Activated naive CD4-positive, alpha-beta T cell treated with anti-CD3 and anti-CD28 coated beads, Interleukin-2, amount 10 ng/mL, durations not matched to agents 7 days and 5 days (primary cell): ENCODE measurements around the gene USP8.
"Not testable (repeated sequence)": the region's sequence is repeated elsewhere in the genome, so short reads cannot be mapped to it uniquely, and the experiment has no call there.

Experiments used
- CTCF ChIA-PET: fragments of 350-600 bp; sonication (Branson Sonifier 250); formaldehyde crosslinking; loops from one replicate; lab custom pipeline; 2021; ENCODE audit warnings: antibody characterized with exemption; lab: Charles Lee
- DNase-seq: peaks from one replicate; pipeline ENCODE4 v3.0.0-alpha.2; 2020
- H3K27ac Mint-ChIP-seq: one replicate; pipeline ENCODE4 v1.8.0; 2021; ENCODE audit warnings: mild to moderate bottlenecking, moderate library complexity, mixed read lengths
- H3K27me3 Mint-ChIP-seq: one replicate; pipeline ENCODE4 v1.8.0; 2021; ENCODE audit warnings: mild to moderate bottlenecking, mixed read lengths
- H3K36me3 Mint-ChIP-seq: one replicate; pipeline ENCODE4 v1.8.0; 2021; ENCODE audit warnings: mixed read lengths
- H3K4me1 Mint-ChIP-seq: one replicate; pipeline ENCODE4 v1.8.0; 2021; ENCODE audit warnings: mixed read lengths
- H3K4me3 Mint-ChIP-seq: one replicate; pipeline ENCODE4 v1.8.0; 2021; ENCODE audit warnings: mild to moderate bottlenecking, moderate library complexity, mixed read lengths
- H3K9me3 Mint-ChIP-seq: one replicate; pipeline ENCODE4 v1.8.0; 2021; ENCODE audit warnings: mixed read lengths

Gene USP8

DNA sequence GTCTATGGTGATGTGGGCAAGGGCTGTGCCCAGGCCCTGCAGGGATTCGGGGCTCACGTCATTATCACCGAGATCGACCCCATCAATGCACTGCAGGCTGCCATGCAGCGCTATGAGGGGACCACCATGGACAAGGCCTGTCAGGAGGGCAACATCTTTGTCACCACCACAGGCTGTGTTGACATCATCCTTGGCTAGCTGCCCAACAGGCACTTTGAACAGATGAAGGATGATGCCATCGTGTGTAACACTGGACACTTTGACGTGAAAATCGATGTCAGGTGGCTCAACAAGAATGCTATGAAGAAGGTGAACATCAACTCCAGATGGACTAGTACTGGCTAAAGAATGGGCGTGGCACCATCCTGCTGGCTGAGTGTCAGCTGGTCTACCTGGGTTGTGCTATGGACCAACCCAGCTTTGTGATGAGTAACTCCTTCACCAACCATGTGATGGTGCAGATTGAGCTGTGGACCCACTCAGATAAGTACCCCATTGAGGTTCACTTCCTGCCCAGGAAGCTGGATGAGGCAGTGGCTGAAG is 6.1 kb upstream of the USP8 start:
- H3K4me3 Mint-ChIP-seq, result no peak overlapping the region
- peaks cover under 1% of the 10 kb centered on the region for H3K4me1 Mint-ChIP-seq
- no peaks in the 10 kb centered on the region for H3K36me3 Mint-ChIP-seq
- peaks cover 5% of the 10 kb centered on the region for H3K27me3 Mint-ChIP-seq
- CTCF ChIA-PET, result no interaction called here
- DNase-seq, result no peak
- H3K9me3 Mint-ChIP-seq, result no peaks in the 10 kb centered on the region
- no peak overlapping the region for H3K27ac Mint-ChIP-seq

DNA sequence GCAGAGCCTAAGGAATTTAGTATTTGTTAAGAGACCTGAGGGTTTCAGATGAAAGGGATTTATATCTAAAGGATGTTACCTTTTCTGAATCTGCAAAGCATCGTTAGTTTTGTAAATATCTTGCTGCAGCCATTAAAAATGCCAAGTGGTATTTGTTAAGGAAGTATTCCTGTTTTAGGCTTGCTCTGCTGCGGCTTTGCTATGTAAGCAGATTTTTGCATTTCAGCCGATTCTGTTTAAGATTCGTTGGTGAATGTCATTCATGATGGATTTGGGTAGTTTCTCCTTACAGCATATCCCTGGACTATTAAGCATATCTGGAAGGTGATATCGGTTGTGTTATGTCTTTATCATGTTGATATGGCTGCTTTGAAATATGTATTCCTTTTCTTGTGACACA is 1.0 kb downstream of the USP8 start:
- Mint-ChIP-seq H3K4me1 (peaks cover 33% of the 10 kb centered on the region), H3K27me3 (no peaks in the 10 kb centered on the region), H3K27ac (peak overlapping the region; percentile 97), H3K36me3 (peaks cover 8% of the 10 kb centered on the region), H3K9me3 (no peaks in the 10 kb centered on the region), H3K4me3 (peak overlapping the region; percentile 99)
- no peak for DNase-seq
- CTCF ChIA-PET, result interaction anchor here (0.6 kb wide), 1 partner anchor 362 kb away, joined by 3 read pairs; no protein-coding TSS in a partner anchor

DNA sequence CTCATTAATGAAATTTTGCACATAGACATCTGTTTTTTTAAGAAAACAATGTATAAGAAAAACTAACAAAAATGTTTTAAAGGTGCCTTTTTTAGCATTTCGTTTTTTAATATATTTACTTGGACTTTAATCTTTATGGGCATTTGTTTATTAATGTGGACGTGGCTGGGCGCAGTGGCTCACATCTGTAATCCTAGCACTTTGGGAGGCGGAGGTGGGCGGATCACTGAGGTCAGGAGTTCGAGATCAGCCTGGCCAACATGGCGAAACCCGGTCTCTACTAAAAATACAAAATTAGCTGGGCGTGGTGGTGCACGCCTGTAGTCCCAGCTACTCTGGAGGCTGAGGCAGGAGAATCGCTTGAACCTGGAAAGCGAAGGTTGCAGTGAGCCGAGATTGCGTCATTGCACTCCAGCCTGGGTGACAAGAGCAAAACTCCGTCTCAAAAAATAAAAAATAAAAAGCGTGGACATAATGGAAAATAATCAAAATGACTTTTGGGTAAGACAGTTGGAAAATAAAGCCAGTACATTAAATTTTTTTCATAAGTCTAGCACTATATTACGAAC is 1.6 kb downstream of the USP8 start:
- peak overlapping the region; percentile 99 for H3K4me3 Mint-ChIP-seq
- H3K9me3 Mint-ChIP-seq, H3K27ac Mint-ChIP-seq, H3K27me3 Mint-ChIP-seq, H3K36me3 Mint-ChIP-seq, CTCF ChIA-PET, DNase-seq: not testable (repeated sequence)
- peaks cover 33% of the 10 kb centered on the region for H3K4me1 Mint-ChIP-seq

DNA sequence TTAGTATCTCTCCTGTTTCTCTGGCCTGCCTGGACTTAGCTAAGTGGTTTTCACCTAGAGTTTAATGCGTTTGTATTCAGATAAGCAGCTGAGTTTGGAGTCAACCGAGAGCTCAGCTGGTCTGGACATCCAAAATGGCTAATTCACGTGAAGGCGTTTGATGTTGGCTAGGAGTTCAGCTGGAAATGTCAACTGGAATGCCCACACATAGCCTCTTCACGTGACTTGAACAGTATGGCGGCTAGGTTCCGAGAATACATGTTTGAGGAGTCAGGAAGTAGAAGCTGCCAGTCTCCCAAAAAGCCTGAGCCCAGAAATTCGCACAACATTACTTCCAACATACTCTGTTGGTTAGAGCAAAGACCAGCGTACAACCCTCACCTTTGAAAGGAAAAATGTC is 2.2 kb downstream of the USP8 start:
- H3K4me1 Mint-ChIP-seq, result peaks cover 33% of the 10 kb centered on the region
- peaks cover 9% of the 10 kb centered on the region for H3K36me3 Mint-ChIP-seq
- H3K4me3 Mint-ChIP-seq, result peak overlapping the region; percentile 30
- H3K27ac Mint-ChIP-seq, result no peak overlapping the region
- H3K9me3 Mint-ChIP-seq, result no peaks in the 10 kb centered on the region
- no peak for DNase-seq
- CTCF ChIA-PET, result no interaction called here
- no peaks in the 10 kb centered on the region for H3K27me3 Mint-ChIP-seq

DNA sequence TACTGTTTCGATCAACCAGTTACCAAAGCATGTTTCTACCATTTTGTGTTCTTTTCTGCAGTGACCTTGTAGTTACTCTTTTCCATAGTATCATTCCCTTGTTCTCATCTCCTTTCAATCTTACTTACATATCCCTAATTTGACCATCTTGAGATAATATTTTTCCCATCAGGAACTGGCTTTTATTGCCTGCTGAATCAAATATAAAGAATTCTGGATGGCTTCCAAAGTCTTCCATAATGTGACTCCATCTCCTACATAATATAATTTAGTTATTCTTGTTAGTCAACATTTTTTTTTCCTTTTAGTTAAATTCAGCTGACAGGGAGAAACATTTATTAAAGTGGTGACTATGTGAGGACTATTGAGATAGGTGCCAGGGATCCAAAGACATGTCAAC is 7.0 kb downstream of the USP8 start:
- H3K4me1 Mint-ChIP-seq, result peaks cover 19% of the 10 kb centered on the region
- DNase-seq, result no peak
- H3K36me3 Mint-ChIP-seq, result peaks cover 21% of the 10 kb centered on the region
- H3K27ac Mint-ChIP-seq, result no peak overlapping the region
- H3K4me3 Mint-ChIP-seq, result no peak overlapping the region
- H3K9me3 Mint-ChIP-seq, result no peaks in the 10 kb centered on the region
- H3K27me3 Mint-ChIP-seq, result no peaks in the 10 kb centered on the region
- CTCF ChIA-PET, result no interaction called here

DNA sequence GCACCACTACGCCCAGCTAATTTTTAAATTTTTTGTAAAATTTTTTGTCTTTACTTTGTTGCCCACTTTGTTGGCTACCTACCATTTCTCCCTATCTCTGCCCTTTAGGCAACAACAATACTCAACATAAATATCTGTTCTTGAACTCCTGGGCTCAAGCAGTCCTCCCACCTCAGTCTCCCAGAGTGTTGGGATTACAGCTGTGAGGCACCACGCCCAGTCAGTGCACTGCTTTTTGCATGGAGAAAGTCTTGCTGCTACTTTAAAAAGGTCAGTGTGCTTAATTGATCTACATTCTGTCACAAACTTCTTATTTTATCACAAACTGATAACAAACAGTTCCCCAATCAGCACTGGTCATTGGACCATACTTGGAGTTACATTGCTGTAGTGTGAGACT is 8.0 kb downstream of the USP8 start:
- Mint-ChIP-seq H3K27ac (no peak overlapping the region), H3K4me1 (peaks cover 13% of the 10 kb centered on the region), H3K9me3 (no peaks in the 10 kb centered on the region), H3K27me3 (no peaks in the 10 kb centered on the region), H3K4me3 (no peak overlapping the region), H3K36me3 (peaks cover 15% of the 10 kb centered on the region)
- DNase-seq, result no peak
- CTCF ChIA-PET, result no interaction called here

DNA sequence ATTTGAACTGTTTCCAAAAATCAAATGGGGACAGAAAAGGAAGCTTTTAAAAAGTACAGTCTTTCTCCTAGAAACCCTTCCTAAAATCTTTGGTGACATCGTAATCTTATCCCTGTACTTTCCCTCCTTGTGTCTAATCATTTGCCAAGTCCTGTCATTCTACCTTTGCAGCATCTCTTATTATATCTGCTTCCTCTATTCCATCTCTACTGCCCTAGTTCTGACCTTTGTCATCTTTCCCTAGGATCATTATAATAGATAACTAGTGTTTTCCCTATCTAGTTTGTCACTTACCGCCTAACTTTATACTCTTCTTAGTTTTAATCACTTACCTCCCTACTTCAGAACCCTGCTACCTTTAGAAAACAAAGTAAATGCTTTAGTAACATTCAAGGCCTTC is 11.6 kb downstream of the USP8 start:
- CTCF ChIA-PET, result no interaction called here
- Mint-ChIP-seq H3K27me3 (no peaks in the 10 kb centered on the region), H3K4me3 (no peak overlapping the region), H3K9me3 (no peaks in the 10 kb centered on the region), H3K36me3 (peaks cover 30% of the 10 kb centered on the region), H3K27ac (no peak overlapping the region), H3K4me1 (peaks cover 4% of the 10 kb centered on the region)
- no peak for DNase-seq

DNA sequence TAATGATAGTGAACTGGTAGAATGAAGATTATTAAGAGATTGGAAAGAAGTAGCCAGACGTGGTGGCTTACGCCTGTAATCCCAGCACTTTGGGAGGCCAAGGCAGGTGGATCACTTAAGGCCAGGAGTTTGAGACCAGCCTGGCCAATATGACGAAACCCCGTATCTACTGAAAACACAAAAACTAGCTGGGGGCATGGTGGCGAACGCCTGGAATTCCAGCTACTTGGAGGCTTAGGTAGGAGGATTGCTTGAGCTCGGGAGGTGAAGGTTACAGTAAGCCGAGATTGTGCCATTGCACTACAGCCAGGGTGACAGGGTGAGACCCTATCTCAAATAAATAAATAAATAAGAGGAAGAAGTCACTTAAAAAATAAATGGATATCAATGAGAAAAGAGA is 14.0 kb downstream of the USP8 start:
- Mint-ChIP-seq H3K27ac (peak overlapping the region; percentile 58), H3K27me3 (no peaks in the 10 kb centered on the region), H3K4me3 (no peak overlapping the region), H3K9me3 (no peaks in the 10 kb centered on the region), H3K36me3 (peaks cover 31% of the 10 kb centered on the region), H3K4me1 (peaks cover 2% of the 10 kb centered on the region)
- CTCF ChIA-PET, result no interaction called here
- no peak for DNase-seq

DNA sequence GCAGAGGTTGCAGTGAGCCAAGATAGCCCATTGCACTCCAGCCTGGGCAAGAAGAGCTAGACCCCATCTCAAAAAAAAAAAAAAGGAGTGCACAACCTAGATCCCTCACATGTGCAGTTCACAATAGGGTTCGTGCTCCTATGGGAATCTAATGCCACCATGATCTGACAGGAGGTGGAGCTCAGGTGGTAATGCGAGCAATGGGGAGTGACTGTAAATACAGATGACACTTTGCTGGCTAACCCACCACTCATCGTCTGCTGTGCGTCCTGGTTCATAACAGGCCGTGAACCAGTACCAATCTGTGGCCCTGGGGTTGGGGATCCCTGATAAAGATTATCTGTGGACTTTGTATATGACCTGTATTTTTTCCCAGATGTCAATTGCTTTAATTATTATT is 16.7 kb downstream of the USP8 start:
- Mint-ChIP-seq H3K9me3 (no peaks in the 10 kb centered on the region), H3K4me1 (peaks cover 3% of the 10 kb centered on the region), H3K27ac (no peak overlapping the region), H3K36me3 (peaks cover 33% of the 10 kb centered on the region), H3K4me3 (no peak overlapping the region), H3K27me3 (no peaks in the 10 kb centered on the region)
- CTCF ChIA-PET, result interaction anchor here (0.7 kb wide), 1 partner anchor 103 kb away, joined by 3 read pairs; no protein-coding TSS in a partner anchor
- DNase-seq, result no peak

DNA sequence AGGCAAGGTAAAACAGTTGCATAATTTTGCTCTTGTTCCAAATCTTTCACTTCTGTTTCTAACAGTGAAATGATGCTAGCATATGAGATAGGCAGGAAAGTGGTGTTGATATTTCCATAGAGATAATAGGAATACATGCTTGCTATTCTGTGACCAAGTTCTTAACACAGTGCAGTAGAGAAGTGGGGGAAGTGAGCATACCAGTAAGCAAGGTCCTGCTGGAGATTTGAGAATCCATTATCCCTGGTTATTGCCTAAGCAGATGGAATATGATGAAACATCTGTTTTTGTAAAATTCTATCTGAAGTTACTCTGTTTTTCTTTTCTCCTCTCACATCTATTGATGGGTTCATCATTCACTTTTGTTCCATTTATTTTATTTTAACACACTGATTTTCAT is 28.7 kb downstream of the USP8 start:
- H3K9me3 Mint-ChIP-seq, result no peaks in the 10 kb centered on the region
- H3K36me3 Mint-ChIP-seq, result peaks cover 26% of the 10 kb centered on the region
- H3K4me1 Mint-ChIP-seq, result no peaks in the 10 kb centered on the region
- no peaks in the 10 kb centered on the region for H3K27me3 Mint-ChIP-seq
- H3K4me3 Mint-ChIP-seq, result no peak overlapping the region
- no peak overlapping the region for H3K27ac Mint-ChIP-seq
- no peak for DNase-seq
- CTCF ChIA-PET, result no interaction called here

DNA sequence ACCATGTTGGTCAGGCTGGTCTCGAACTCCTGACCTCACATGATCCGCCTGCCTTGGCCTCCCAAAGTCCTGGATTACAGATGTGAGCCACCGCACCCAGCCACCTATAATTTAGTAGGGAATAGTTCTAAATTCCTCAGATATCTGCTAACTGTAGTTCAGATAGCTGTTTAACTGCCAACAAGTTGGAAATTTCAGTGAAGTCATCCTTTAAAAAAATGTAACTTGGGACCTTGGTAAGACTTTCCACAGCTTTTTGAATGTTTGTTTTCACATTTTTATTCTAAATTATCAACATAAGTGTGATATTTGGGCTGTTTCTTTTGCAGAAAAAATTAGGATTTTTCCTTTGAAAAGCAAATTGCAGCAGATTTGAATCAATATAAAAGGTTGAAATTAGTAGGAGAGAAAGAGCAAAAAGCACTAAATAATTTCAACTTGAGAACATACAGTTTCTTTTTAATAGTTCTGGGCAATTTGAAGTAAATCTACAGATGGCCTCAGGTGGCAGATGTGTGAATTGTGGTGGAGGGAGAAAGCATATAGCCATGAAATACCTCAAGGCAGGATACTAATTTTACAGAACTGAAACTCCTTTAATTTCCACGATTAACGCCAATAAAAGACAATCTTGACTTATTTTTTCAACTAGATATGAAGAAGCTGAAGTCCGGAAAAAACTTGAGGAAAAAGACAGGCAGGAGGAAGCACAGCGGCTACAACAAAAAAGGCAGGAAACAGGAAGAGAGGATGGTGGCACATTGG is 34.3 kb downstream of the USP8 start:
- no peak for DNase-seq
- H3K4me3 Mint-ChIP-seq, result no peak overlapping the region
- no peak overlapping the region for H3K27ac Mint-ChIP-seq
- CTCF ChIA-PET, result no interaction called here
- H3K4me1 Mint-ChIP-seq, result no peaks in the 10 kb centered on the region
- H3K27me3 Mint-ChIP-seq, result no peaks in the 10 kb centered on the region
- peaks cover 39% of the 10 kb centered on the region for H3K36me3 Mint-ChIP-seq
- H3K9me3 Mint-ChIP-seq, result no peaks in the 10 kb centered on the region

DNA sequence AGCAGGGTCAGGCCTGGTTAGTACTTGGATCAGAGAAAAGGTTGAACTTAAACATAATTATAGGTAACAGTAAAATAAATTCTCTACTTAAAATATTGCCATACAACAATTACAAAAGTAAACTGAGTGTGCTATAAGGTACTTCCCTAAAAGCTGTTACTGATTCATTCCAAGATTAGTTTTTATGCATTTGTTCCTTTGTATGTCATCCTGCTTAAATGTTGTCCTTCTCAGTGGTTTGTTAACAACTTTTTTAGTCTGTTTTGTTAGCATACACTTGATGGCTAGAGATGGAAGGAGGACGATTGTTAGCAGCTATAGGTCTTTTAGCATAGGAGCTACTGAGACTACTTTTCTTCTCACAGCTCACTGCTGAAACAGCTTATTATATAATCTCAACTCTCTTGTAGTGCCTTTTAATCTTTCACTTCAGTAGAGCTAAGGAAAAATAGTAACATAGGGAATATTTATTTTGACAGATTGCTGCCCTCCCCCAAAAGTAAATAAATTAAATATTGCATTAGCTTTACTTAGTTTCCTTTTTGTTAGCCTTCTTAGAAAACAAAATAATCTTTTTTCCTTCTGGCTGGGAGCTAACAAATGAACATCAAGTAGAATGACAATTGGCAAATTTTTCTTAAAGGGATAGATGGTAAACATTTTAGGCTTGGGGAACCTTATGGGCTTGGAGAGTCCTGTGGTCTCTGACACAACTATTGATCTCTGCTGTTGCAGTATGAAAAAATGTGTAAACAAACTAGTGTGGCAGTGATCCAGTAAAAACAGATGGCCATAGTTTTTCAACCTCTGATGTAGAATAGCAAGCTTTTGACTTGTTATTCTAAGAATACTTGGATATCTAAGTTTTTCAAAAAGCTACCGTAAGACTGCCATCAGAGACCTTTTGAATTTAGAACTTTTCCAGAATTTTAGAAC is 39.5 kb downstream of the USP8 start:
- no peak for DNase-seq
- CTCF ChIA-PET, result interaction anchor here (0.8 to 1.0 kb wide), 2 partner anchors 10 to 16 kb away, joined by 3 read pairs; no protein-coding TSS in a partner anchor
- peaks cover 24% of the 10 kb centered on the region for H3K36me3 Mint-ChIP-seq
- H3K4me1 Mint-ChIP-seq, result no peaks in the 10 kb centered on the region
- H3K9me3 Mint-ChIP-seq, result no peaks in the 10 kb centered on the region
- H3K4me3 Mint-ChIP-seq, result no peak overlapping the region
- H3K27me3 Mint-ChIP-seq, result no peaks in the 10 kb centered on the region
- no peak overlapping the region for H3K27ac Mint-ChIP-seq

DNA sequence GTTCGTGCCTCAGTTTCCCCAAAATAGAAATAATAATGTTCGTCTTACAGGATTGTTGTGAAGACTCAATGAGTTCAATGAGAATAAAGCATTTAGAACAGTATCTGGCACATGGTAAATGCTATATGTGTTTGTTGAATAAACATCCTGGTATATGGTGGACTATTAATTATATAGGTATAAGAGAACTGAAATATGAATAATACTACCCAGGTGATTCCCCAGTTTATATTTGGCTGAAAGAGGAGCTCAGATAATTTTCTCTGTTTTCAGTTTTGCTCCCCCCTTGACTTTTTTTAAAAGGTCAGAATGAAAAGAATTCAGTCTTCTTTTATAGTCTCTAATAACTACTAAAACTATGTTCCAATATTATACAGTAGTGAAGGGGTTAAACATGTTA is 46.9 kb downstream of the USP8 start:
- no peaks in the 10 kb centered on the region for H3K4me1 Mint-ChIP-seq
- H3K9me3 Mint-ChIP-seq, result no peaks in the 10 kb centered on the region
- H3K27ac Mint-ChIP-seq, result no peak overlapping the region
- peaks cover 31% of the 10 kb centered on the region for H3K36me3 Mint-ChIP-seq
- CTCF ChIA-PET, result no interaction called here
- DNase-seq, result no peak
- H3K4me3 Mint-ChIP-seq, result no peak overlapping the region
- no peaks in the 10 kb centered on the region for H3K27me3 Mint-ChIP-seq

DNA sequence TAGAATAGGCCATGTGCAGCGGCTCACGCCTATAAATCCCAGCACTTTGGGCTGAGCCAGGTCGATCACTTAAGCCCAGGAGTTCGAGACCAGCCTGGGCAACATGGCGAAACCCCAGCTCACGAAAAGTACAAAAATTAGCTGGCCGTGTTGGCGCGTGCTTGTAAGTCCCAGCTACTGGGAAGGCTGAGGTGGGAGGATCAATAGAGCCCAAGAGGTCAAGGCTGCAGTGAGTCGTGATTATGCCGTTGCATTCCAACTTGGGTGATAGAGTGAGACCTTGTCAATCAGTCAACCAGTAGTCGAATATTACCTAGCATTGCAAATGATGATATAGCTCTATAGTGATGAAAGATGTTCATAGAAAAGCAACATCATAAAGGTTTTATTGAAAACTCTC is 51.9 kb downstream of the USP8 start:
- peaks cover 39% of the 10 kb centered on the region for H3K36me3 Mint-ChIP-seq
- H3K9me3 Mint-ChIP-seq, result no peaks in the 10 kb centered on the region
- no peak overlapping the region for H3K4me3 Mint-ChIP-seq
- H3K27ac Mint-ChIP-seq, result no peak overlapping the region
- CTCF ChIA-PET, result no interaction called here
- no peak for DNase-seq
- H3K27me3 Mint-ChIP-seq, result no peaks in the 10 kb centered on the region
- H3K4me1 Mint-ChIP-seq, result no peaks in the 10 kb centered on the region
